Pulmonary artery endothelial cell (primary cell): ENCODE measurements around the gene SETBP1. TPM values are rescaled to one million over a fixed set of nuclear protein-coding genes. Genes with fewer than 3 reads are reported as not detected.

Experiments
- DNase-seq: peaks from one replicate; pipeline ENCODE4 v3.0.0-alpha.2; 2011; ENCODE audit warnings: low read depth, low spot score
- total RNA-seq: library from RNA; depleted of rRNA; stranded (reverse); fragments of >200 nt; gene quantifications from 2 replicates; pipeline ENCODE4 v1.2.3, GENCODE V29; 2014

SETBP1 gene
- total RNA-seq, 1 donor from 2014 or later, result 4.0 TPM

DNA sequence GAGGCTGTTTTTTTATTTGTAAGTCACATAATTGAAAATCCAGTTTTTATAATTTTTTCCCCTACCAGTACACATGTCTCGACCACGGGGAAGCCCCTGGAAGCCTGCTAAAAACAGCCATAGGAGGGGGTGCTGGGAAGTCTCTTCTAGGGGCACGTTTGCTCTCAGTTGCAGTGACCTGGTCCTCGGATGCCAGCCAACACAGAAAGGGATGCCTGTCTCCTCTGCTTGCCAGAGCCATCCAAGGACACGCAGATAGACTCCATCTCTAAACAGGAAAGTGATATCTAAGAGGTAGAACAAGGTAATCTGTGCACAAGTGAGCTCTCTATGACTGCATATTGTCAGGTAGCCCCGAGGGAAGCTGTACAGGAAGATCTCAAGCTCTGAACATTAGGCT is 255.8 kb downstream of the SETBP1 start:
- no peak for DNase-seq

DNA sequence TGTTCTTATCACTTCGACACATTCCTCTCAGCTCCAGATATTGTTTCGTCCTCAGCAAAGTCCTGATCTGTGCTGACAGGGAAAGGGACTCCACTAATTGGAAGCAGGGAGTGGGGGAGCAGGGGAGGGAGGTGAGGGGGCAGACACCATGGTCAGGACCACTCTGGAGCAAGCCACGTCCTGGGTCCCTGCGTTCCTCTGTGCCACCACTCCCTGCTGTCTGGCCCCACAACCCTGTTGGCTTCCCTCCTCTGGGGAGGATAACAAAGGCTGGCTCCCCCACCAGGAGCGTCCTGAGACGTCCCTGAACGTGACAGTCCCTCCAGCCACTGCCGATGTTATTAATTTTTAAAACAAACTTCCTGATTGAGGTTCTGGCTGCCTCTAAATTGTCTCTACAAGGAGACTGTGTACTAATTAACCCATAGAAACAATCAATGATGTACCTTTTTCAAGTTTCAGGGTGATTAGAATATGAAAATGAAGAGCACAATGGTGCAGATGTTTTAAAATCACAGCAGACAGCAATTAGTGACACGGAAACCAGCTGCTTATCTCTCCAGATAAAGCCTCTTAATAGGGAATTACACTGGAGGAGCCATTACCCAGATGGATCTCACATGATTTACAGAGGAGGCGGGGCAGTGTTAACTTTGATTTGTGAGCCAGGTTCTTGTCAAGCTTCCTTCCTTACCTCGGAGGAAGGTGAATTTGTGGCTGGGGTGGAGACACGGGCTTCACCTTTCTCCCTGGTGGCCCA is 257.5 kb downstream of the SETBP1 start:
- no peak for DNase-seq

DNA sequence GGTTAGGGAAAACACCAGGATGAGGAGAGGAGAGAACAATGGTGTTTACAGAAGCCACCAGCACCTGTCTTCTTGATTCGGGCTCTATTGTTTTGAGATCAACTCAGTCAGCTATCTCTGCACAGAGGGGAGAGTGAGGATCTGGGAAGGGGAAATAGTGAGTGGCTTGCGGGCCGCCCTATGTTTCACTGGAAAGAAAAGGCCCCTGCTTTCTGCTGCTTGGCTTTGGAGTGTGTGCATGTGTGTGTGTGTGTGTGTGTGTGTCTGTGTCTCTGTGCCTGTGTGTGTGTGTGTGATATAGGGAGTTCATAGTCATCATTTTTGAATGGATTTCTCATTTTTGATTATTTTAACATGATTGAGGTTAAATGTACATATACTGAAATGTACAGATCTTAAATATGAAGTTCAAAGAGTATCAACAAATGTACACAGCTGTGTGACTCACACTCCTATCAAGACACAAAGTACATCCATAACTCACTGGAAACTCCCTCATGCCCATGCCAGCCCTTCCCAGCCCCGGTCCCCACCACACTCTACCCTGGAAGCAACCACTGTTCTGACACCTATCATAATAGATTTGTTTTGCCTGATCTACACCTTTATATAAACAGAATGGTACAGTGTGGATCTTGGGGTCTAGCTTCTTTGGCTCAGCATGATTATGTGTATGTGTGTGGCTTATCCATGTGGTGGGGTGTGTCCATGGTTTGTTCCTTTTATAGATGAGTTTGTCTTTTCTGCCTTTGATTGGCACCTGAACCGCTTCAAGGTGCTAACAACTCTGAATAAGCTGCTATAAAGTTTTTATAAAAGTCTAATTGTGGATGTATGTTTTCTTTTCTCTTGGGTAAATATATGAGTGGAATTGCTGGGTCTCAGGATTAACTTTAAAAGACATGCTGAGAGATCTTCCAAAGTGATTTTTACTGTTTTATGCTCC is 258.3 kb downstream of the SETBP1 start:
- no peak for DNase-seq

DNA sequence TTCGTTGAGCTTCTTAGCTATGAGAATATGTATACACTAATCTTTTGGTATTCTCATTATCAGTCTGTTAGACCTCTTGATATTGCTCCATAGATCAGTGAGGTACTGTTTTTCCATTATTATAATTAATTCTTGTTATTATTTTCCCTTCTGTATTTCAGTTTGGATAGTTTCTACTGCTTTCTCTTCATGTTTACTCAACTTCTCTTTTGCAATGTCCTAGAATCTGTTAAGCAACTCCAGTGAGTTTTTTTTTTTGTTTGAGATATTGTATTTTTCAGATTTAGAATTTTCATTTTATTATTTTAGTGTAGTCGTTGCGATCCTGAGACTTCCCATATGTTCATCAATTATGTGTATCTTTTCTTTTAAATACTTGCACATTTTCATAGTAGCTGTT is 260.8 kb downstream of the SETBP1 start:
- DNase-seq, result no peak

DNA sequence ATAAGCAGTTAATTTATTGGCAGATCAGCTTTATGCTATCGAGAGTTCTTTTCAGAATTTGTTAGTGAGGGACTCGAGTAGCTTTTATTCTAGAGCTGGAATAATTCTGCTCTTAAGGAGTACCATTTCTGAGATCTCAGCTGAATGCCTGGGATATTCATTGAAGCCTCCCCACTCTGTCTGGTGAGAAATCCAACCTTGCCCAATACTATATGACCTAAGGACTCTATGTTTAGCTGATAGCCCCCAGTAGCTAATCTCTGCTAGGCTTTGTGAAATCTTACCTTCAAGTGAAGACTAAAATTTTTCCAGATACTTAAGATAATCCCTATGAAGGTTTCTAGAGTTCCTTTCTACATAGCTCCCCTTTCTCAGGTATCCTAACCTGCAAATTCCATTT is 261.4 kb downstream of the SETBP1 start:
- no peak for DNase-seq

DNA sequence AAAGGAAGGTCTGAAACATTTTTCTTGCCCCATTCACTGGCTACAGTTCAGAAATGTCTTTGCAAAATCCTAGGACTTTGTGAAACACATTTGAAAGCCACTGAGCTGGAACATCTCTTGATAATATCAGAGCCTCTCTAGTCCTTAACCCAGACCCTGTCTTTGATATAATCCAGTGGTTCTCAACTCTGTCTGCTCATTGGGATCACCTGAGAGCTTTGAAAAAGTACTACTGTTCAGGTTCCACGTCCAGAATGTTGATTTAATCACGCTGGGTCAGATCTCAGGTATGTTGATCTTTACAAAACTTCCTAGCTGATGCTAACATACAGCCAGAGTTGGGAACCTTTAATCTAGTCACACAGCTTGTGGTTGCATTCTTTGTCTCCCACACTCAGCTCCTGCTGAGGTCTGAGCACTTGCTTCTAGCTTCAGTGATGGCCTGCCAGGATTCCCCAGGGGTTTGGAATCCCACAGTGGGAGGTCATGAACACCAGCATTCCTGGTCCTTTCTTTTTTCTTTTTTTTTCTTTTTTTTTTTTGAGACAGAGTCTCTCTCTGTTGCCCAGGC is 262.7 kb downstream of the SETBP1 start:
- no peak for DNase-seq

DNA sequence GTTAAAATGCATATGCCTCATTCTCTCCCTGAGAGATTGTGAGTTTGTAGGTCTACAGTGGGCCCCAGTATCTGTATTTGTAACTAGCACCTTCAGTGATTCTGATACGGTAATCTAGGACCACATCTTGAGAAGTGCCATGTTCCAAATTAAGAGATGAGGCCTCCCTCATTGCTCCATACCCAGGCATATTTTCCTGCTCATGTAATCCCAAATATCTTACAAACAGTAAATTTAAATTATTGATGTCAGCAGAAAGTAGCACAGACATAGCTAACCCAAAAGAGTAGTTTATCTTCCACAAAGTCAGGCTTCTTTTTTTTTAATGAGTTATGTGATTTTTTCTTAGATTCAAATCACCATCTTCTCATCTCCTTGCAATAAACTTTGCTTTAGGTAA is 263.8 kb downstream of the SETBP1 start:
- no peak for DNase-seq

DNA sequence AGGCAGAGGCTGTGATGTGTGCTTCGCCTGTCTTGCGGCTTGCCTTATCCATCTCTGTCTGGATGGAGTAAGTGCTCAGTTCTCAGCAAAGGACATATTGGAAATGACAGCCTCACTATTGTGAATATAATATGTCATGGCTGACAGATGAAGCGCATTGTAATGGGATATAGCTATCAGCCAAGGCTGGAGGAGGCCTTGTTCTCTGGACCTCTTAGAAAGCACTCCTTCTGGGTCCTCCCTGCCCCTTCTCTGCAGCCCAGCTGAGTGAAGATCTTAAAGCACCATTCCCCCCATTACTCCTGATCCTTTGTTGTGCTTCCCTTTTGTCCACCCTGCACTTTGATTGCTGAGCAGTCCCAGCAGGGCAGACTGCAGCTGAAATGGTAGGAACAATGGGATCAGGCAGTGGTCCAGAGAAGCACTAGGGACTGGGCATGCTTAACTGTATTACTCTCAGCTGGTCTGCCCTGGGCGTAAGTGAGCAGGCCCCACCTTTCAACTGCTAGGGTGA is 265.3 kb downstream of the SETBP1 start:
- no peak for DNase-seq

DNA sequence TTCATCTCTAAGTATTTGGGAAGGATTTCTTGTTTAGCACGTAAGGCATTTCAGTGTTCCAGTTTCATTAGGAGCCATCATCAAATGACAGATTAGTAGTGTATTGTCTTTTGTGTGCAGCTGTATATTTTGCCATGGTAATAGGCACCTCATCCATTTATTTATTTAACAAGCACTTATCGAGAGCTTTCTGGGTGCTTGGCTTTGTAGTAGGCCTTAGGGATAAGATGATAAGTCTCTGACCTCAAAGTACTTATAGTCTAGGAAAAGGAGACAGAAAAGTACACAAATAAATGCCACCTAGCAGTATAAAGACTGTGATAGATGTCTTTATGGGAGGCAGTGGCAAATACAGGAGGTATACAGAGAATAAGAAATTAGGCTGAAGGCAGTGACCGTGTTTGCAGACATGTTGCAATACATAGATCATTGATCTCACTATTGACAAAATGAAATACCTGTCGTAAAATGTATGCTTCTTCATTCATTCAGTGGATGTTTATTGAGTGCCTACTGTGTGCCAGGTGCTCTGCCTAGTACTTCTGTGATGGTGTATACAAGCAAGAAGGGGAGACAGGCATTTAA is 265.9 kb downstream of the SETBP1 start:
- no peak for DNase-seq

DNA sequence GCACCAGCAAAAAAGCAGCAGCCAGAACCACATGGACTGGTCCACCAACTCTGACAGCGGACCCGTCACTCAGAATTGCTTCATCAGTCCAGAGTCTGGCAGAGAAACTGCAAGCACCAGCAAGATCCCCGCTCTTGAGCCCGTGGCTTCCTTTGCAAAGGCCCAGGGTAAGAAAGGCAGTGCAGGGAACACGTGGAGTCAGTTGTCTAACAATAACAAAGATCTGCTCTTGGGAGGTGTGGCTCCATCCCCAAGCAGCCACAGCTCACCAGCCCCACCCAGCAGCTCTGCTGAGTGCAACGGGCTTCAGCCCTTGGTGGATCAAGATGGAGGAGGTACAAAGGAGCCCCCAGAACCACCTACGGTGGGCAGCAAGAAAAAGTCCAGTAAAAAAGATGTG is 269.3 kb downstream of the SETBP1 start:
- DNase-seq, result no peak

DNA sequence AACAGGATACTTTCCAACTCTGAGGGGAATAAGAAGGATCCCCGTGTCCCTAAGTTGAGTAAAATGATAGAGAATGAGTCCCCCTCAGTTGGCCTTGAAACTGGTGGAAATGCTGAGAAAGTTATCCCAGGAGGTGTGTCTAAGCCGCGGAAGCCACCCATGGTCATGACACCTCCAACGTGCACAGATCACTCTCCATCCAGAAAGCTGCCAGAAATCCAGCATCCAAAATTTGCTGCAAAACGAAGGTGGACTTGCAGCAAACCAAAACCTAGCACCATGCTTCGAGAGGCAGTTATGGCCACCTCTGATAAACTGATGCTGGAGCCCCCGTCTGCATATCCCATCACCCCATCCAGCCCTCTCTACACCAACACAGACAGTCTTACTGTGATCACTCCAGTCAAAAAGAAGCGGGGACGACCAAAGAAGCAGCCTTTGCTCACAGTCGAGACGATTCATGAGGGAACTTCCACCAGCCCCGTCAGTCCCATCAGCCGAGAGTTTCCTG is 270.1 kb downstream of the SETBP1 start:
- DNase-seq, result no peak

DNA sequence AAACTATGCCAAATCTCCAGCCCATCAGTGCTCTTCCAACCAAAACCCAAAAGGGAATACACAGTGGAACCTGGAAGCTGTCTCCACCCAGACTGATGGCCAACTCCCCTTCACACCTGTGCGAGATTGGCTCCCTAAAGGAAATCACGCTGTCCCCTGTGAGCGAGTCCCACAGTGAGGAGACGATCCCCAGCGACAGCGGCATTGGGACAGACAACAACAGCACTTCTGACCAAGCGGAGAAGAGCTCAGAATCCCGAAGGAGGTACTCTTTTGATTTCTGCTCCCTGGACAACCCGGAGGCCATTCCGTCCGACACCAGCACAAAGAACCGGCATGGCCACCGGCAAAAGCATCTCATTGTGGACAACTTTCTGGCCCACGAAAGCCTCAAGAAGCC is 271.1 kb downstream of the SETBP1 start:
- no peak for DNase-seq

DNA sequence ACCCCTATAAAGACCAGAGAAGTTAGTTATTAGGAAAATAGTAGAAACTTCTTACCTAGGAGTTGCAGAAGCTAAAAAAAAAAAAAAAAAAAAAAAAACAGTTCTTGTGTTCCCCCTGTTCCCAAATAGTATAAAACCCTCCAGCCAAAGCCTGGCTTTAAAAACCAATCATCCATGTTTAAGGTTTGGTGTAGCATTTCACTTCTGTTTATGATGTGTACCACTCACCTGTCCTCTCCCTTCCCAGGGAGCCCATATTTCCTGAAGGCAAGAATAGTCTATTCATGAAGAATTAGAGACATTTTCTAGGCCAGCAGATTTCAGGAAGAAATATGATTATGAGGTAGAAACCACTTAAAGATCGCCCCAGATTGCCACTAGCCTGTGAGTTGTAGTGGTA is 273.6 kb downstream of the SETBP1 start:
- no peak for DNase-seq

DNA sequence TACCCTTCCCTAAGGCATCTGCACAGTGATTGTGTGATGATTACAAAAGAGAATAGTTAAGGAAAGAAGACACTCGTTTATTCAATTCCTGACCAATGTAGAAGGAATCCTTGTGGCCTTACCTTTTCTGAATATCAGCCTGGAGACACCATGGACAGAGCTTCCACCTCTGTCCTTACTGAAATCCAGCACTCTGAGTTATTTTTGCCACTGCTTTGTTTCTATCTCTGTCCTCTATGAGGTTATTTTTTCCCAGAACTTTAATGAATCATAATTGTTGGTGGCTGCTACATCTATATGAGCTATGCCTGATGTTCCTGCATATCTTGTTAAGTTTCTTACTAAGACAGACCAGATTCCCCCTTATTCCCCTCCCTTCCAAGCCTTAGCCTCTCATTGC is 275.1 kb downstream of the SETBP1 start:
- no peak for DNase-seq

DNA sequence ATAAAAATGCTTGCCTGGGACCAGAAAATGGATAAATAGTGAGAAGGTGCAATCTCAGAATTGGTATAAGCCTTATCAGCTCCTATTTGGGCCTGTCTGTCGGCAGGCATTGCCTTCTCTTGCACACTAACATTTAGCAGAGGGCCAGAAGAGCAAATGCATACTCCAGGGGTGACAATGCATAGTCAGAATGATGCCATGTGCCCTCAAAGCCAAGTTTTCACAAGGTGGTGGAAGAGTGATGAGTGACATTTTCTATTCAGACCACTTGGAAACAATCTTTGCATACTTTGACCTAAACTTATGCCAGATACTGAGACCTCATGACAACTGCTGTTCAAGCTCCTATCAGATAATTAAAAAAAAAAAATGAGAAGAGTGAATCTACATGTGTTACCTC is 276.3 kb downstream of the SETBP1 start:
- no peak for DNase-seq

DNA sequence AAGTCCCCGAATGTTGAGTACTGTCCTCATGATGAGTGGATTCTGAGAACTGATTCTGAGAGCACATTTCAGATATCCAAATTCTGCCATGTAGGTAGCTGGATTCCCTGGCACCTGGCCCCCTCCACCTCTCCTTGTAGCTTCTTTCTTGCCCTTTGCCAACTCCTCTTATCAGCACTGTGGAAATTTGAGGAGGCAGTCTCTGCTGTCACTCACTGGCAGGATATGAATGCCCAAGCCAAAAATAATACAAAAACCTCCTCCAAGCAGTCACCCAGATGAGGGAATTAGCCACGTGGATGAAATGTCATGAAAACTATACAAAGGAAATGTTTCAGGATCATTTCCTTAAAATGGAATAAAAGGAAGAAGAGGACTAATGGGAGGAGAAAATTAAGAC is 276.8 kb downstream of the SETBP1 start:
- DNase-seq, result no peak

DNA sequence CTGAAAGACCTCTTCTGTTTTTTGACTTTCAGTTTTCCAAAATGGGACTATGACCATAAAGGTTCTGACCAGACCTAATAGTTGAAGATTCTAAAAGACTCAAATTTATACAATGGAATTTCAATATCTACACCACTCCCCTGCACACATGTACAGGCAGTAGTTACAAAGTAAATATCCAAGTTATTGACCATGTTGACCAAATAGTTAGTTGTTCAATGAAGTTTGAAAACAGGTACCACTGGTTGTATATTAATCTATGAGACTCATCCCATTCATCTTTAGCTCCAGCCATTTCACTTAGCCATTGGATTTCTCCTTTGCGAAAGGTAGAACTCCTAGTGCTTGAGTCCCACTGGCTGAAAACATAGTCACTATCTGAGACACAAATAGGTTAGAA is 277.4 kb downstream of the SETBP1 start:
- no peak for DNase-seq

DNA sequence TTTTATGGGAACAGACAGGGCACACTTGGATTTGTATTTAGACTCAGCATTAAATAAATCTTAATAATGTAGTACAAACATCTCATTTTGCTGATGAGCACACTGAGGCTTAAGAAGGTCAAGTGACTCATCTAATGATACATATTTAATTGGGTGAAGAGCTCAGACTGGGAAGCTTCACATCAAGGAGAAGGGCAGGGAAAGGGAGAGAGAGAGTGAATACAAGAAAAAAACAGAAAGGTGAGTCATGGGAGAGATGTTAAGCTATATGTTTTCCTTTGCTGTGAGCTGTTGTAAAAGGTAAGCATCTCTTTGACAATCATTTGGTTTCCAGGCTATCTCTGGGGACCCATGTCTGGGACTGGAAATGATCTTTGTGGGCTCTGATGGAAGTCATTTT is 277.8 kb downstream of the SETBP1 start:
- DNase-seq, result no peak

DNA sequence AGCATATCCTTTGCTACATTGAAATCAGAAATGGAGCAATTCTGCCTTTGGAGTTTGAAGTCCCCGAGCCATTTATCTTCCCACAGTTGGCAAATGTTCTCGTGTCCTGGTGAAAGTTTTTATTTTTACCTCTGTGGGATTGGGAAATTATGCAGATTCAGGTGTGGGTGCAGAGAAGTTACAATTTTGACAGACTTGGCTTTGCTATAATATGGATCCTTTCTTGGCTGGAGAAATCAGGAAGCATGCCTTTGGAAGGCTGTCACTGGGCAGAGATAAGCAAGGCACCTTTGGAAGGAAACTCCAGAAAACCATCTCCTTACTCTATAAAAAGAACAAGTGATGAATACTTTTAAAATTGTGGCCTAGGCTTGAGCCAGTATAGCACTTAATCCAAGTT is 278.3 kb downstream of the SETBP1 start:
- no peak for DNase-seq

DNA sequence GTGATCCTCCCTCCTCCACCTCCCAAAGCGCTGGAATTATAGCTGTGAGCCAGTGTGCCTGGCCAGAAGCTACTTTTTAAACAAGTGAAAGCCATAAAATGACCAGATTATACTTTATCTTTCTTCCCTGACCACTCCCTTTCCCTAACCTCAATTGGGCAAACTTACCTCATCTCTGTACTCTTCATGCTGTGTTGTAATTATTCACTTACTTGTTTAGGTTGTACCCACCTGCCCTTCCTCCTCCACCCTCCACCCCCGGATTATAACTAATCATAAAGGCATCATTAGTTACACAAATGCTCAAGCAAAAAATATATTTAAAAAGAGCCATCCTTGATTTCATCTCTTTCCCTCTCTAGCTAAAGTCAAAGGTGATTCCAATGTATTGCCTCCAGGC is 279.9 kb downstream of the SETBP1 start:
- DNase-seq, result no peak

DNA sequence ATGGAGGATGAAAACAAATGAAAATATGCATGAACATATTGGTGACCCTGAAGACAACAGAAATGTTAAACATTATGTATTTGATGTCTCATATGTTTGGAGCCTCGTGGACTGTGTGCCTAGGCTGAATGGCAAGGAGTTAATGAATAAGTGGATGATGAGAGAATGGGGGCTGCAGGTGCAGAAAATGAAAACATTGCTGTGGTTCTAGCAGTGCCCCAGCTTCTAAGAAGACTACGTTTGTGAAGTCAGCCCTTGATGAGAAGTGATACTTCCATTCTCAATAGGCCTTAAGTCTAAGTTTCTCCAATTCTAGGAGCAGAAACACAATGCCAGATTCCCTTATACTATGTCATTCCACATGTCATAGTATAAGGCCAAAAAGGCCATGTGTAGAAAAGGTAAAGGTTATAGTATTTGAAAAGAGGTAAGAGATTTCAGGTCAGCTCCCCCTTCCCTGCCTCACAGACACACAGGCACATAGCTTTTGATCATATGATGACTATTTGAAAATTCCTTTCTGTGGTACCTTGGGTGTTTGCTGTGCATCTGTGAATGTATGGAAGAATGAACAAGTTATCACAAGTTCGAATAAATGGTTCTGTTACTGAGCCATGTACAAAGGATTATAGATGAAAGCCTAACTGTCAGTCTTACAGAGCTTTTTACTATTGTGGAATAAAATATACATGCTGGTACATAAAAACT is 280.8 kb downstream of the SETBP1 start:
- DNase-seq, result no peak
